NT2/D1 (cell line): Measurements from ENCODE around the gene PCAT6.

ENCODE experiments used
- SUZ12 ChIP-seq: IDR thresholded peaks from 2 replicates; pipeline ENCODE4 v1.6.1; 2011; ENCODE audit not compliant: insufficient read length, insufficient read depth; ENCODE audit errors: extremely low read depth
- YY1 ChIP-seq: IDR thresholded peaks from 2 replicates; pipeline ENCODE4 v1.6.1; 2011; ENCODE audit not compliant: insufficient read length, insufficient read depth
- ZNF274 ChIP-seq: IDR thresholded peaks from 2 replicates; pipeline ENCODE4 v1.6.1; 2011; ENCODE audit warnings: mild to moderate bottlenecking, low read depth, low read length

DNA sequence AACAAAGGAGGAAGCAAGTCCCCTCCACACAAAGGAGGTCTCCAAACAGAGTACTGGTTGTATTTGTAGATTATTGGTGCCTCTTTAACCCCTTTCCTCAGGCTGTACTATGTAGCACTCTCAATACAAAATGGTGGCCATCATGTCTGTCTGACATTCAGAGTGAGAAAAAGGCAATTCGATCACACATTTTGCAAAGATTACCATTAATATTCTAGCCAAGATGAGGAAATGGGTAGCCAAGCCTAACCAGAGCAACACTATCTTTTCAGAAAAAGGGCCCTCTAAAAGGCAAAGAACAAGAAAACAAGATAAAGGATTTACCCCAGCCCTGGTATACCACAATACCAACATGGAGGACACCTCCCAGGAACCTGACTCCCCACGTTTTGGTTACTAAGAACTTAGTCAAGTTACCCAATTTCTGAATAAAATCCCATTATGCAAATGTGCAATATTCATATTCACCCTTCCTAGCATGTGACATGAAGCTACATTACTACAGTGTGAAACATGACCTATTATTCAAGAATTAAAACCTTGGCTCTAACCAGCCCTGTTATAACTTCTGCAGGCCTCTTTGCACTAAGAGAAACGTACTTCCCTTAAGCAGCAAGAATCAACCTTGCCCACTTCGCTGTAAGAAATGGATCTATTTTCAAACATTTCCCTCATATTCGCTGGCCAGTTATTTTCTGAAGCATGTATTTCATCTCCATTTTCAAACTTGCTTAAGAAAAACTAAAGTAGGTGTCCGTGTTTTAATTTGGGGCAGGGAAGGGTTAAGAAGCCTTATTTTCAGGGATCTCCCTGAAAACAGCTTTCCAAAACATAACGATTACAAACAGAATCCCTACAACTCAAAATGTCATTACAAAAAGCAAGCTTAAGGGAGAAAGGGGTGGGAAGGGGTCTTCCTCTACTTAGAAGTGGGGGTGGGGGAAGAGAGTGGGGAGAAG lies 4.6 kb upstream of the PCAT6 start:
- TF ChIP-seq YY1 (peak; percentile 44), SUZ12 (no peak), ZNF274 (no peak)
